ENCODE results near the gene MICOS13.

DNA sequence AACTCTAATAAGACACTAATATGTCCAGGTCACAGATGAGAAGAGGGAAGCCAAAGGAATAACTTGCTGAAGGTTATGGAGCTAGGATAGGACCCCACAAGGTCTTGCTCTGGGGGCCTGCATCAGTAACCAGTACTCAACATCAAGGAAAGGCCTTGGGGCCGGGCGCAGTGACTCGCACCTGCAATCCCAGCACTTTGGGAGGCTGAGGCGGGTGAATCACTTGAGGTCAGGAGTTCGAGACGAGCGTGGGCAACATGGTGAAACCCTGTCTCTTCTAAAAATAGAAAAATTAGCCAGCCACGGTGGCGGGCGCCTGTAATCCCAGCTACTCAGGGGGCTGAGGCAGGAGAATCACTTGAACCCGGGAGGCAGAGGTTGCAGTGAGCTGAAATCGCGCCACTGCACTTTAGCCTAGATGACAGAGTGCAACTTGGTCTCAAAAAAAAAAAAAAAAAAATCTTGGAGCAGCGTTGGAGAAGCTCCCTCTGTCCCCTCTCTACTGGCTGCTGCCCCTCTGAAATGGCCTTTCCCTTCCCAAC lies 37.8 kb upstream of the MICOS13 start:
- TF ChIP-seq, protein P1, sequence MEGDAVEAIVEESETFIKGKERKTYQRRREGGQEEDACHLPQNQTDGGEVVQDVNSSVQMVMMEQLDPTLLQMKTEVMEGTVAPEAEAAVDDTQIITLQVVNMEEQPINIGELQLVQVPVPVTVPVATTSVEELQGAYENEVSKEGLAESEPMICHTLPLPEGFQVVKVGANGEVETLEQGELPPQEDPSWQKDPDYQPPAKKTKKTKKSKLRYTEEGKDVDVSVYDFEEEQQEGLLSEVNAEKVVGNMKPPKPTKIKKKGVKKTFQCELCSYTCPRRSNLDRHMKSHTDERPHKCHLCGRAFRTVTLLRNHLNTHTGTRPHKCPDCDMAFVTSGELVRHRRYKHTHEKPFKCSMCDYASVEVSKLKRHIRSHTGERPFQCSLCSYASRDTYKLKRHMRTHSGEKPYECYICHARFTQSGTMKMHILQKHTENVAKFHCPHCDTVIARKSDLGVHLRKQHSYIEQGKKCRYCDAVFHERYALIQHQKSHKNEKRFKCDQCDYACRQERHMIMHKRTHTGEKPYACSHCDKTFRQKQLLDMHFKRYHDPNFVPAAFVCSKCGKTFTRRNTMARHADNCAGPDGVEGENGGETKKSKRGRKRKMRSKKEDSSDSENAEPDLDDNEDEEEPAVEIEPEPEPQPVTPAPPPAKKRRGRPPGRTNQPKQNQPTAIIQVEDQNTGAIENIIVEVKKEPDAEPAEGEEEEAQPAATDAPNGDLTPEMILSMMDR (conservative IDR thresholded peaks at IDR 0.05 in 1 of 2, IDR thresholded peaks at IDR 0.05 in 1 of 2; ENCODE audit: extremely low read depth in 1 of 2, insufficient read depth in 1 of 2, low read depth in 1 of 2, low read length in 2 of 2) = no peak
- TF ChIP-seq EZH2 (IDR thresholded peaks at IDR 0.05; ENCODE audit: borderline replicate concordance, low read length) = no peak
